IPS DF 6.9 (cell line): Measurements from ENCODE around the gene EIF3B.
"Not testable (repeated sequence)": the region's sequence is repeated elsewhere in the genome, so short reads cannot be mapped to it uniquely, and the experiment has no call there.

Experiments used
- DNase-seq: peaks from one replicate; pipeline ENCODE4 v3.0.0-alpha.2; 2013; ENCODE audit warnings: low read depth, low spot score
- H3K27ac ChIP-seq: one replicate; pipeline ENCODE4 v1.5.1; 2013; ENCODE audit warnings: low read length, control low read depth
- H3K27me3 ChIP-seq: 2 replicates; pipeline ENCODE4 v1.6.1; 2013; ENCODE audit warnings: mild to moderate bottlenecking, low read length; ENCODE audit not compliant: control insufficient read depth, insufficient read depth
- H3K36me3 ChIP-seq: 2 replicates; pipeline ENCODE4 v1.6.1; 2013; ENCODE audit warnings: low read length; ENCODE audit not compliant: control insufficient read depth, insufficient read depth
- H3K4me1 ChIP-seq: 2 replicates; pipeline ENCODE4 v1.6.1; 2013; ENCODE audit warnings: low read length; ENCODE audit not compliant: control insufficient read depth, insufficient read depth
- H3K4me3 ChIP-seq: 2 replicates; pipeline ENCODE4 v1.5.1; 2013; ENCODE audit warnings: mild to moderate bottlenecking, low read length
- H3K9me3 ChIP-seq: 2 replicates; pipeline ENCODE4 v1.6.1; 2013; ENCODE audit warnings: low read length, inconsistent platforms; ENCODE audit not compliant: control insufficient read depth, insufficient read depth
- WGBS: extraction: QIAGEN DNeasy Blood & Tissue Kit; methylation state at CpG from one replicate; pipeline ENCODE4 v1.1.7; 2013; ENCODE audit warnings: mixed read lengths, missing lambda C conversion rate; ENCODE audit not compliant: insufficient read length, insufficient coverage; 5-methylcytosine and 5-hydroxymethylcytosine counted together

The EIF3B gene

DNA sequence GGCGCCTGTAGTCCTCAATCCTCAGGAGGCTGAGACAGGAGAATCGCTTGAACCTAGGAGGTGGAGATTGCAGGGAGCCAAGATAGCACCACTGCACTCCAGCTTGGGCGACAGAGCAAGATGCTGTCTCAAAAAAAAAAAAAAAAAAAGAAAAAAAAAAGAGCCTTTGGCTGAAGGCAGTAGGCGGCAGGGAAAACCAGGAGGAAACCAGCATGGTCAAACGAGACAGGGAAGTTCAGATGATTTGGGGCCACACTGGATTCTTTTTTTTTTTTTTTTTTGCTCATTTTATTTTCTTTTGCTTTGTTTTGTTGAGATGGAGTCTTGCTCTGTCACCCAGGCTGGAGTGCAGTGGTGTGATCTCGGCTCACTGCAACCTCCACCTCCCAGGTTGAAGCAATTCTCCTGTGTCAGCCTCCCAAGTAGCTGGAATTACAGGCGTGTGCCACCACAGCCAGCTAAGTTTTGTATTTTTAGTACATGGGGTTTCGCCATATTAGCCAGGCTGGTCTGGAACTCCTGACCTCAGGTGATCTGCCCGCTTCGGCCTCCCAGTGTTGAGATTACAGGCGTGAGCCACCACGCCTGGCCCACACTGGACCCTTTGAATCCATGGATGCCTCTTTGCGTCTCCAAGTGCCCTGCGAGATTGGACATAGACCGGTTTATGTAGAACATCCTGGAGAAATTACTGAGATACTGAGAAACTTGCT lies 7.1 kb upstream of the EIF3B start:
- not testable (repeated sequence) for H3K27ac ChIP-seq, DNase-seq, H3K9me3 ChIP-seq, H3K4me1 ChIP-seq, H3K4me3 ChIP-seq, H3K27me3 ChIP-seq, H3K36me3 ChIP-seq
- WGBS: no CpG with 5 or more reads among the region's 15 CpGs

DNA sequence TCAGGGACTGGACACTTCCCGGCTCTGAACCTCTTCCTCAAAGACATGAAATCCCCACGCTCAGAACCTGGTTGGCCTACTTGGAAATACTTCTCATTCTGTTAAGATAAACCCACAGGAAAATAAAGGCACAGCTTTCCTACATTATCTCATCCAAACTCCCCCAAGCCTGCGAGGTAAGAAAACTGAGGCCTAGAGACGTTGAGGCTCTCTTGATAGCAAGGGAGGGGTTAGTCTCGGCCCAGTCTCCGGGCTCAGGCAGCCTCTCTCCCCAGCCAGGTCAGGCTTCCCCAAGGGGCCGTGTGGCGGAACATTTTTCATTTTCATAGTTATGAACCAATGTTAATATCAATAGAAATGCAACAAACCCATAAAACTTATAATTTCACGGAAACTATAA lies 4.6 kb upstream of the EIF3B start:
- no peak overlapping the region for H3K27ac ChIP-seq
- no CpG with 5 or more reads among the region's 9 CpGs for WGBS
- H3K36me3 ChIP-seq: no peaks in the 10 kb centered on the region
- no peak for DNase-seq
- H3K4me1 ChIP-seq: no peaks in the 10 kb centered on the region
- no peaks in the 10 kb centered on the region for H3K27me3 ChIP-seq
- no peaks in the 10 kb centered on the region for H3K9me3 ChIP-seq
- no peak overlapping the region for H3K4me3 ChIP-seq

DNA sequence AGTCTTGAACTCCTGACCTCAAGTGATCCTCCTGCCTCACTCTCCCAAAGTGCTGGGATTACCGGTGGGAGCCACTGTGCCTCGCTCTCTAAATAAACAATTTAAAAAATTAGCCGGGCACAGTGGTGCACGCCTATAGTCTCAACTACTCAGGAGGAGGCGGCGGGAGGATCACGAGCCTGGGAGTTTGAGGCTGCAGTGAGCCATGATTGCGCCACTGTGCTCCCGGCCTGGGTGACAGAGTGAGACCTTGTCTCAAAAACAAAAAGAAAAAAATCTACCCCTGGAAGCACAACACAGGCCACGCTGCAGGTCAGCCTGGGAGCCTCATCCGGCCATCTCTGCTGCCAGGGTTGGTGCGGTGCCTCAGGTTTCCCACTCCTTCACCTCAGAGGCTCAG lies 3.8 kb upstream of the EIF3B start:
- no peak for DNase-seq

DNA sequence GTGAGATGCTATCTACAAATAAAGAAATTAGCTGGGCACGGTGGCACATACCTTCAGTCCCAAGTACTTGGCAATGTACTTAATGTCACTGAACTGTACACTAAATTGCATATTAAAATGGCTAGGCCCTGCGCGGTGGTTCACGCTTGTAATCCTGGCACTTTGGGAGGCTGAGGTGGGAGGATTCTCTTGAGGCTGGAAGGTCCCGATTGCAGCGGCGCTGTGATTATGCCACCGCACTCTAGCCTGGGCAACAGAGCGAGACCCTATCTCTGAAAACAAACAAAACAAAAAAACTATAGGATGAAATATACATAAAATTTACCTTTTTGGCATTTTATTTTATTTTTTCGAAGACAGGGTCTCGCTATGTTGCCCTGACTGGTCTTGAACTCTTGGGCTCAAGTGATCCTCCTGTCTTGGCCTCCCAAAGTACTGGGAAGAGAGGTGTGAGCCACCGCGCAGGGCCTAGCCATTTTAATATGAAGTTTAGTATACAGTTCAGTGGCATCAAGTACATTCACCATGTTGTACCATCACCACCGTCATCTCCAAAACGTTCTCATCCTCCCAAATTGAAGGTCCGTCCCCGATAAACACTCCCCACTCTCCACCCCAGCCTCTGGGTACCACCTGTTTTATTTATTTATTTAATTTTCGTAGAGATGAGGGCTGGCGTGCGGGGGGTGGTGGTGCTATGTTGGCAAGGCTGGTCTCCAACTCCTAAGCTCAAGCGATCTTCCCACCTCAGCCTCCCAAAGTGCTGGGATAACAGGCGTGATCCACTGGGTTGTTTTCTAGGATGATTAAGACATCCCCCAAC lies 1.3 kb upstream of the EIF3B start:
- H3K36me3 ChIP-seq: peaks cover 4% of the 10 kb centered on the region
- no peaks in the 10 kb centered on the region for H3K9me3 ChIP-seq
- H3K4me1 ChIP-seq: no peaks in the 10 kb centered on the region; the same call in 1 of the 2 replicates
- DNase-seq: no peak
- H3K27me3 ChIP-seq: no peaks in the 10 kb centered on the region
- H3K4me3 ChIP-seq: peak overlapping the region; percentile 83; the same call in 1 of the 2 replicates
- no peak overlapping the region for H3K27ac ChIP-seq
- no CpG with 5 or more reads among the region's 22 CpGs for WGBS

More for the DNA sequence above, 3.8 kb upstream of the EIF3B start:
- Histone ChIP-seq H3K36me3 (no peaks in the 10 kb centered on the region), H3K27me3 (no peaks in the 10 kb centered on the region), H3K4me3 (no peak overlapping the region), H3K4me1 (no peaks in the 10 kb centered on the region), H3K9me3 (no peaks in the 10 kb centered on the region), H3K27ac (no peak overlapping the region)
- WGBS: no CpG with 5 or more reads among the region's 12 CpGs

DNA sequence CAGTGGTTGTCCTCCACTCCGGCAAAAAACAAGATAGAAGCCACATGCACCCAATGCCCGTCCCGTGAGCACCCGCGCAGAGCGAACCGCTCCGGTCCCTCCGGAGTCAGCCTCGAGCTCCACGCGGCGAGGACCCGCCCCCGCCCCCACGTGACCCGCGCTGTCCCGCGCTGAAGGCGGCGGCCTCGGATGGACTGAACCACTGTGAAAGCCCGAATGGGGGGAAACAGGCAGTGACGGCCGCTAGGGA lies 766 bp upstream of the EIF3B start:
- Histone ChIP-seq H3K4me3 (peak overlapping the region; percentile 83; the same call in 1 of the 2 replicates), H3K36me3 (peaks cover 4% of the 10 kb centered on the region), H3K9me3 (no peaks in the 10 kb centered on the region), H3K4me1 (no peaks in the 10 kb centered on the region; the same call in 1 of the 2 replicates), H3K27me3 (no peaks in the 10 kb centered on the region), H3K27ac (no peak overlapping the region)
- WGBS: no CpG with 5 or more reads among the region's 26 CpGs
- peak; percentile 54 for DNase-seq

DNA sequence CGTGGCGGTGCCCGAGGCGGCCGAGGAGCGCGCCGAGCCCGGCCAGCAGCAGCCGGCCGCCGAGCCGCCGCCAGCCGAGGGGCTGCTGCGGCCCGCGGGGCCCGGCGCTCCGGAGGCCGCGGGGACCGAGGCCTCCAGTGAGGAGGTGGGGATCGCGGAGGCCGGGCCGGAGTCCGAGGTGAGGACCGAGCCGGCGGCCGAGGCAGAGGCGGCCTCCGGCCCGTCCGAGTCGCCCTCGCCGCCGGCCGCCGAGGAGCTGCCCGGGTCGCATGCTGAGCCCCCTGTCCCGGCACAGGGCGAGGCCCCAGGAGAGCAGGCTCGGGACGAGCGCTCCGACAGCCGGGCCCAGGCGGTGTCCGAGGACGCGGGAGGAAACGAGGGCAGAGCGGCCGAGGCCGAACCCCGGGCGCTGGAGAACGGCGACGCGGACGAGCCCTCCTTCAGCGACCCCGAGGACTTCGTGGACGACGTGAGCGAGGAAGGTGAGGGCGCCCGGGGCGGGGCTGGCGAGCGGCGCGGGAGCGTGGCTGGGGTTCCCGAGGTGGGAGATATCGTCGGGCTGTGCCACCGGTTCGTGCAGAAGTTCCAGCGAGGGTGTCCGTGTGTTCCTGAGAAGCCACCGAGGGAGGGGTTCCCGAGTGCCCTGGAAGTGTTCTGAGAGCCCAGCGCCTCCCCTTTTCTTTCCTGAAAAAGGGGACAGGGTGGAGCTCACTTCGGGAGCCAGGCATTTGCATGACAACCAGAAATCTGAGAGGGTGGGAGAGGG lies 495 bp downstream of the EIF3B start:
- Histone ChIP-seq H3K36me3 (peaks cover 4% of the 10 kb centered on the region), H3K4me3 (peak overlapping the region; percentile 83), H3K4me1 (no peaks in the 10 kb centered on the region; the same call in 1 of the 2 replicates), H3K9me3 (no peaks in the 10 kb centered on the region), H3K27ac (no peak overlapping the region), H3K27me3 (no peaks in the 10 kb centered on the region)
- WGBS: no CpG with 5 or more reads among the region's 92 CpGs
- peak; percentile 7 for DNase-seq

DNA sequence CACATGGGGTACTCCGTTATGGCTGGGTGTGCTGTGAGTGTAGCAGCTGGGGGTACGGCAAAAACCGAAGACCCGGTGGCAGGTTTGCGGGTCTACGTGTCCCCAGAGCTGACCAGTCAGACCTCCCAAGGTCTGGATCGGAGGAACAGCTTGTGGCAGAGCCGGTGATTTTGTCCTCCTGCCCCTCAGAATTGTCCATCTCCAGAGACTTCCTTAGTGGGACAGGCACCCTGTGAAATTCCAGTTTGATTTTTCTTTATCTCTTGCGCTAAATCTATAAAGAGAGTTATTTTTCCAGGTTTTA lies 1.0 kb downstream of the EIF3B start:
- no peaks in the 10 kb centered on the region for H3K27me3 ChIP-seq
- no peak for DNase-seq
- no peaks in the 10 kb centered on the region for H3K9me3 ChIP-seq
- peaks cover 4% of the 10 kb centered on the region for H3K36me3 ChIP-seq
- peak overlapping the region; percentile 83; the same call in 1 of the 2 replicates for H3K4me3 ChIP-seq
- no peak overlapping the region for H3K27ac ChIP-seq
- H3K4me1 ChIP-seq: no peaks in the 10 kb centered on the region; the same call in 1 of the 2 replicates
- no CpG with 5 or more reads among the region's 9 CpGs for WGBS

DNA sequence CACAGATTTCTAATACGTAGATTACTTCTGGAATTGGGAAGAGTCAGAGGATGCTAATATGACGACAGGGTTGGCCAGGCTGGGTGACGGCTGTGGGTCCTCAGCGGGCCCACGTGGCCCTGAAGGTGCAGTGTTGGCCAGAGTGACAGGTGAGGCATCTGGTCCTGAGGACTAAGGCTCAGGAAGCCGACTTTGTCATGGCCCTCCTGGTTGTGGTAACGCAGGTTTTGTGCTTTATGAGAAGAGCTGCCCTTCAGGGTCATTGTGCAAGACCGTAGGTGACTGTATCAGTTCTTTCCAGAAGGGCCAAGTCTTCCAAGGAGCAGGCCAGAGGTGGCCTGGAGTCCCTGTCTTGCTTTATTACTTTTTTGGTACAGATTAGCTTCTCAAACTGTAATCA lies 2.5 kb downstream of the EIF3B start:
- H3K4me1 ChIP-seq: no peaks in the 10 kb centered on the region; the same call in 1 of the 2 replicates
- H3K9me3 ChIP-seq: no peaks in the 10 kb centered on the region
- no peak overlapping the region for H3K4me3 ChIP-seq
- H3K36me3 ChIP-seq: peaks cover 7% of the 10 kb centered on the region
- no CpG with 5 or more reads among the region's 8 CpGs for WGBS
- no peak overlapping the region for H3K27ac ChIP-seq
- no peaks in the 10 kb centered on the region for H3K27me3 ChIP-seq
- no peak for DNase-seq

DNA sequence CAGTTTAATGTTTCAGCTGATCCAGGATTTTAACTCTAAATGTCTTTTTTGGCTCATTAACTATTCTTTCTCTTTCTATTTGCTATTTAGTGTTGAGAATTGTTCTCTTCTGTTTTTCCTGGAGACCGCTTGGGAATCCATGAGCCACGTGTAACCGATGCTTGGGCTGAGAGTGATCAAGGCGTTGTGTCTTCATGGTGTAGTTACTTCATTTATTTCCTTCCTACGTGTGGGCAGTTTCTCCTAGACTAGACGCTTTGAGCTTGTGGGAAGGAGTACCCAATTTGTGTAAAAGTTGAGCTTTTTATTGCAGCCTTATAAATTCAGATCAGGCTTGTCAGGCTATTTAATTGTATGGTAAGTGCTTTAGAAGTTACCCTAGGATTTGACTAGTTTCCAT lies 2.9 kb downstream of the EIF3B start:
- no peaks in the 10 kb centered on the region for H3K9me3 ChIP-seq
- DNase-seq: no peak
- H3K36me3 ChIP-seq: peaks cover 10% of the 10 kb centered on the region
- no CpG with 5 or more reads among the region's 6 CpGs for WGBS
- no peaks in the 10 kb centered on the region for H3K27me3 ChIP-seq
- H3K4me3 ChIP-seq: no peak overlapping the region
- no peaks in the 10 kb centered on the region; the same call in 1 of the 2 replicates for H3K4me1 ChIP-seq
- H3K27ac ChIP-seq: no peak overlapping the region

DNA sequence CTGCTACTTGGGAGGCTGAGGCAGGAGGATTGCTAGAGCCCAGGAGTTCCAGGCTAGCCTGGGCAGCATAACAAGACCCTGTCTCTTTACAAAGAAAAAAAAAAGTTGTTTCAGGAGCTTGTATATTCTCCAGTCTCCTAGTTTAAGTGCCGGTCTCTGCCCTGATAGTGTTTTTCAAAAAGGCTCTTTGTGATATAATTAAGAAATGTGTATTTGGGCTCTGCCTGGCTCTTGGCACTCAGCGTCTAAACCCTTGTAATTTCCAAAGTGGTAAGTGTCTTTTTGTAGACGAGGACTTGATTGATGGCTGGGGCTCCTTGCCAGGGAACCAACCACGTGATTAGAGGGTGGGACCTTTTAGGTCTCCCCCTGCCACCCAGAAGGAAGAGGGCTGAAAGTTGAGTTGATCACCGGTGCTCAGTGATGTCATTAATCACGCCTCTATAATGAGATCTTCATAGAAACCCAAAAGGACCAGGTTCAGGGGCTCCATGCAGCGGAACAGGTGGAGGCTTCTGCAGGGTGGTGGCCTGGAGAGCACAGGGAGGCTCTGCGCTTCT lies 4.4 kb downstream of the EIF3B start:
- DNase-seq: no peak
- Histone ChIP-seq H3K36me3 (peaks cover 20% of the 10 kb centered on the region), H3K27me3 (no peaks in the 10 kb centered on the region), H3K27ac (no peak overlapping the region), H3K4me1 (no peaks in the 10 kb centered on the region; the same call in 1 of the 2 replicates), H3K9me3 (no peaks in the 10 kb centered on the region), H3K4me3 (no peak overlapping the region)
- no CpG with 5 or more reads among the region's 8 CpGs for WGBS
